DND-41 (cell line): ENCODE data around the gene SLCO2A1.

ENCODE experiments used
- ATAC-seq: fragments of 200-7000 bp; cut with Tn5 transposase; 3 replicates; pipeline ENCODE4 v1.9.1; 2021; ENCODE audit warnings: low read depth; ENCODE audit not compliant: insufficient read depth
- DNase-seq: peaks from one replicate; pipeline ENCODE4 v3.0.0-alpha.2; 2020
- H2AFZ ChIP-seq: 2 replicates; pipeline ENCODE4 v1.6.0; 2012; ENCODE audit warnings: low read depth, low read length
- H3K27ac ChIP-seq: 2 replicates; pipeline ENCODE4 v1.5.1; 2012; ENCODE audit warnings: low read length, inconsistent platforms
- H3K27me3 ChIP-seq: fragments of 200-600 bp; sonication (generic); 2 replicates; pipeline ENCODE4 v1.6.0; 2012; ENCODE audit warnings: low read length, mild to moderate bottlenecking, inconsistent platforms; ENCODE audit not compliant: insufficient read depth, poor library complexity
- H3K36me3 ChIP-seq: 2 replicates; pipeline ENCODE4 v1.5.1; 2012; ENCODE audit warnings: low read length, inconsistent platforms; ENCODE audit not compliant: insufficient read depth
- H3K4me1 ChIP-seq: 2 replicates; pipeline ENCODE4 v1.5.1; 2012; ENCODE audit warnings: mild to moderate bottlenecking, low read length; ENCODE audit not compliant: insufficient read depth
- H3K4me2 ChIP-seq: 2 replicates; pipeline ENCODE4 v1.6.0; 2012; ENCODE audit warnings: mild to moderate bottlenecking, moderate library complexity, low read length, inconsistent platforms; ENCODE audit not compliant: insufficient read depth
- H3K4me3 ChIP-seq, 2 experiments: fragments of 200-600 bp in 1 of 2; shearing (Covaris generic) in 1 of 2; 2 replicates each; pipeline ENCODE4 v1.5.1; 2012 to 2016; ENCODE audit warnings: inconsistent platforms in 2 of 2, low read length in 2 of 2, mild to moderate bottlenecking in 2 of 2, low read depth in 1 of 2, moderate library complexity in 1 of 2
- H3K79me2 ChIP-seq: 2 replicates; pipeline ENCODE4 v1.6.0; 2012; ENCODE audit warnings: low read length, inconsistent platforms; ENCODE audit not compliant: insufficient read depth
- H3K9ac ChIP-seq: 2 replicates; pipeline ENCODE4 v1.6.0; 2012; ENCODE audit warnings: low read depth, mild to moderate bottlenecking, inconsistent platforms, low read length, moderate library complexity
- H3K9me3 ChIP-seq: 2 replicates; pipeline ENCODE4 v1.5.1; 2012; ENCODE audit warnings: low read length, moderate library complexity, mild to moderate bottlenecking, inconsistent platforms; ENCODE audit not compliant: insufficient read depth, severe bottlenecking
- H4K20me1 ChIP-seq: 2 replicates; pipeline ENCODE4 v1.6.0; 2012; ENCODE audit warnings: low read length; ENCODE audit not compliant: insufficient read depth
- EZH2 ChIP-seq: IDR thresholded peaks from 3 replicates; pipeline ENCODE4 v1.6.1; 2012; ENCODE audit warnings: borderline replicate concordance, low read depth, mild to moderate bottlenecking, moderate library complexity, low read length, inconsistent platforms; ENCODE audit not compliant: severe bottlenecking
- TF ChIP-seq, protein P1 (sequence below): IDR thresholded peaks from 2 replicates; pipeline ENCODE4 v1.5.1; 2012; ENCODE audit warnings: borderline replicate concordance, low read length, moderate library complexity, mild to moderate bottlenecking; ENCODE audit not compliant: poor library complexity, severe bottlenecking; ENCODE audit errors: extremely low read depth

SLCO2A1 gene

DNA sequence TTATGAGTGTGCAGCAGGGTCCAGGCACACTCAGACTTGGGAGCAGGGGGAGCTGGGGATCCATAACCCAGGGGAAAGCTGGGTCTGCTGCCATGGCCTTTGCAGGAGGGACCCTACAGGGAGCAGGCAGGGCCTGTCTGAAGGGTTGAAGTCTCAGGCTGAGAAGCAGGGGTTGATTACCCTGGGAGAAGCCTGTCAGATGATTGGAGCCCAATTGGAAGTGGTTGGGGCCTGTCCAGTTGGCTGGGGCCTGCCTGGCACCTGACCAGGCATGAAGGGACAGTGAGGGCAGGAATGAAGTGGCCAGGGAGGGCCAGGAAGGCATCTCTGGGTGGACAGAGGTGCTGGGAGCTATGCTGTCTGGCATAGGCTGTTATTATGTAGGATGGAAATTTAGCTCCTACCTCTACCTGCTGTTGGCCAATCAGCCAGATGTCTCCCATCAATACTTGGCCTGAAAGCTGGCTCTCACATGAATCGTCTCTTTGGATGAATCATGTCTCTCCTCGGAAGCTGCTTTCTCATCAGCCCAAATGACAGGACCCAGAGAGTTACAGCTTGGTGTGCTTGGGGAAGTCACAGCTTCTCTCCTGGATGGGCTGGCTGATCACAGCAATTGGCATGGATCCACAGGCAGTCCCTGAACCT is 27.4 kb upstream of the SLCO2A1 start:
- Histone ChIP-seq H3K79me2 (no peaks in the 10 kb centered on the region), H2AFZ (no peak overlapping the region), H3K27ac (no peak overlapping the region), H3K9ac (no peak overlapping the region), H3K4me1 (peaks cover 6% of the 10 kb centered on the region), H3K9me3 (no peaks in the 10 kb centered on the region), H3K27me3 (peaks cover 3% of the 10 kb centered on the region), H3K4me3 (no peak overlapping the region), H4K20me1 (no peaks in the 10 kb centered on the region), H3K36me3 (no peaks in the 10 kb centered on the region), H3K4me2 (no peak overlapping the region)
- no peak for DNase-seq
- no peak for ATAC-seq
- TF ChIP-seq EZH2: no peak
- TF ChIP-seq, protein P1, sequence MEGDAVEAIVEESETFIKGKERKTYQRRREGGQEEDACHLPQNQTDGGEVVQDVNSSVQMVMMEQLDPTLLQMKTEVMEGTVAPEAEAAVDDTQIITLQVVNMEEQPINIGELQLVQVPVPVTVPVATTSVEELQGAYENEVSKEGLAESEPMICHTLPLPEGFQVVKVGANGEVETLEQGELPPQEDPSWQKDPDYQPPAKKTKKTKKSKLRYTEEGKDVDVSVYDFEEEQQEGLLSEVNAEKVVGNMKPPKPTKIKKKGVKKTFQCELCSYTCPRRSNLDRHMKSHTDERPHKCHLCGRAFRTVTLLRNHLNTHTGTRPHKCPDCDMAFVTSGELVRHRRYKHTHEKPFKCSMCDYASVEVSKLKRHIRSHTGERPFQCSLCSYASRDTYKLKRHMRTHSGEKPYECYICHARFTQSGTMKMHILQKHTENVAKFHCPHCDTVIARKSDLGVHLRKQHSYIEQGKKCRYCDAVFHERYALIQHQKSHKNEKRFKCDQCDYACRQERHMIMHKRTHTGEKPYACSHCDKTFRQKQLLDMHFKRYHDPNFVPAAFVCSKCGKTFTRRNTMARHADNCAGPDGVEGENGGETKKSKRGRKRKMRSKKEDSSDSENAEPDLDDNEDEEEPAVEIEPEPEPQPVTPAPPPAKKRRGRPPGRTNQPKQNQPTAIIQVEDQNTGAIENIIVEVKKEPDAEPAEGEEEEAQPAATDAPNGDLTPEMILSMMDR: no peak

DNA sequence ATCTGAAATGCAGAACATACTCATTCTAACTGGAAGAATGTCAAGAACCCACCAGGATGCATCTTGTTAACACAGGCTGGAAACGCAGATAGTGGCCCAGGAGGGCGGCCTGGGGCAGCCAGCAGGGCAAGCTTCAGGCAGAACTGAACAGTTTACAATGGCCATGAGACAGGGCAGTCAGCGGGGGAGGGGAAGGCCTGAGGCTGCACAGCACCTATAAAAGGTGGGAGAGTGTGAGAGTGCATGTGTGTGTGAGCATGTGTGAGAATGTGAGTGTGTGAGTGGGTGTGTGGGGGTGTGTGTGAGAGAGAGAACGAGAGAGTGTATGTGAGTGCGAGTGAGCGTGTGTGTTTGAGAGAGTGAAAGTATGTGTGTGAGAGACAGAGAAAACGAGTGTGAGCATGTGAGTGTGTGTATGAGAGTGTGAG is 26.8 kb upstream of the SLCO2A1 start:
- Histone ChIP-seq H3K4me1 (peaks cover 6% of the 10 kb centered on the region), H3K4me2 (no peak overlapping the region), H3K36me3 (no peaks in the 10 kb centered on the region), H3K9me3 (no peaks in the 10 kb centered on the region), H3K27ac (no peak overlapping the region), H4K20me1 (no peaks in the 10 kb centered on the region), H3K27me3 (peaks cover 3% of the 10 kb centered on the region), H3K9ac (no peak overlapping the region), H3K79me2 (no peaks in the 10 kb centered on the region), H3K4me3 (no peak overlapping the region), H2AFZ (no peak overlapping the region)
- ATAC-seq (no peak), DNase-seq (no peak)
- TF ChIP-seq, protein P1: no peak
- TF ChIP-seq EZH2: no peak

DNA sequence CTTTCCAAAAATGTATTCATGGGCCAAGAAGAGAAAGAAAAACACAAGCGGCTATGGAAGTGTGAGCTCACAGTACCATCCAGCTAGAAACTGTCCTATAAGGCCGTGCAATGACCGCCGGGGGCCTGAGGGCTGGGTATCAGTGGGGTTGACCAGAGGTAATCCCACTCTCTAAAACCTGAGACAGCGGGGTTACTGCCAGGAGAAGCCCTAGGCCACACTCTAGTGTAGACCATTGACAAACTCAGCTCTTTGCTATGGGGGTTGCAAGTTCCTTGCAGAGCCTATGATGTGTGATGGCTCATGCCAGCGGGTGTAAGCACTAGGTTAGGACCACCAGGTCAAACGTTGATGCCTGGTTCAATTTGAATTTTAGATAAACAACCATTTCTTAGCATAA is 25.9 kb upstream of the SLCO2A1 start:
- ATAC-seq: no peak
- peaks cover 3% of the 10 kb centered on the region for H3K27me3 ChIP-seq
- no peak for DNase-seq
- no peak overlapping the region for H3K4me2 ChIP-seq
- H3K4me3 ChIP-seq: no peak overlapping the region
- no peak for TF ChIP-seq EZH2
- TF ChIP-seq, protein P1: no peak
- peaks cover 6% of the 10 kb centered on the region for H3K4me1 ChIP-seq
- no peaks in the 10 kb centered on the region for H3K36me3 ChIP-seq
- no peak overlapping the region for H3K27ac ChIP-seq
- H3K79me2 ChIP-seq: no peaks in the 10 kb centered on the region
- H3K9me3 ChIP-seq: no peaks in the 10 kb centered on the region
- no peaks in the 10 kb centered on the region for H4K20me1 ChIP-seq
- H3K9ac ChIP-seq: no peak overlapping the region
- H2AFZ ChIP-seq: no peak overlapping the region
